ENCODE measurements around the gene FLNB.

- TF ChIP-seq CTCF (IDR thresholded peaks at IDR 0.05) (no peak), POLR2A (IDR thresholded peaks at IDR 0.05) (no peak)
These were observed 44.3 kb upstream of the FLNB start for GRCh38 chr3:57963811-57964346.

Data from prostate gland (tissue), 2 donors.